ENCODE data around the gene AMMECR1L. TPM values are rescaled to one million over a fixed set of nuclear protein-coding genes. Genes with fewer than 3 reads are reported as not detected.

Gene AMMECR1L
- total and polyA plus RNA-seq, 2 experiments from 2014 or later = 13.2 to 19.0 TPM

DNA sequence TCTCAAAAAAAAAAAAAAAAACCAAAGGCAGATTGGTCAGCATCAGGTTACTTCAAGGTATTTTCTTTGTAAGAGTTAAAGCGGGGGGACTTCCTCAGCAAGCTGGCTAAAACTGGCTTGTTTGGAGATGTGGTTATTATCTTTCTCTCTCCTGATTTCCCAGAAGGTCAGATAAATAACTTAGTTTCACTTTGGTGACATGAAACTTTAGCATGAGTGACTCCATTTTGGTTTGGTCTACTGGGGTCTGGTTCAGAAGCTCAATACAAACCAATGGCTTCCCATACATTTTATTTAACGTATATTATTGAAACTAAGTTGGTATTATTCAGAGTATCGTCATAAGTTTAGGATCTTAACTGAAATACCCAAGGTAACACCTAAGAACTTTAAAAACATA lies 41.6 kb upstream of the AMMECR1L start:
- H3K4me3 ChIP-seq = no peak overlapping the region
- H3F3A ChIP-seq (ENCODE audit: insufficient read depth) = no peaks in the 10 kb centered on the region
- H3K27ac ChIP-seq = no peak overlapping the region
- no peaks in the 10 kb centered on the region for H3K9me3 ChIP-seq (ENCODE audit: low read depth)
- 91 to 93% methylated on average over 3 of the region's 3 CpGs for WGBS, 2 experiments (ENCODE audit: low coverage in 1 of 2, low lambda C conversion rate in 2 of 2, missing lambda C conversion rate in 2 of 2)
- TF ChIP-seq EZH2phosphoT487 (IDR thresholded peaks at IDR 0.05; ENCODE audit: insufficient read depth, low read depth) = no peak
- TF ChIP-seq EZH2 (IDR thresholded peaks at IDR 0.05; ENCODE audit: insufficient read depth, poor library complexity, severe bottlenecking) = no peak
- H3K9ac ChIP-seq = no peak overlapping the region
- no peak for DNase-seq
- H2AFZ ChIP-seq = no peak overlapping the region
- no peaks in the 10 kb centered on the region for H4K20me1 ChIP-seq (ENCODE audit: insufficient read depth)
- 0 out of 2 replicates have a peak, but pooled peaks cover 2% of the 10 kb centered on the region for H3K27me3 ChIP-seq (replicated peaks; ENCODE audit: insufficient read depth)
- H3K9me2 ChIP-seq (ENCODE audit: insufficient read depth) = no peaks in the 10 kb centered on the region
- no peaks in the 10 kb centered on the region for H3K4me1 ChIP-seq (ENCODE audit: insufficient read depth)
- H3K79me2 ChIP-seq (ENCODE audit: insufficient read depth) = no peaks in the 10 kb centered on the region
- in situ Hi-C loops (cut with MboI) = no loop called here
- no peak overlapping the region for H3K4me2 ChIP-seq (ENCODE audit: unreplicated experiment)
- no peaks in the 10 kb centered on the region for H3K36me3 ChIP-seq (ENCODE audit: low read depth)

DNA sequence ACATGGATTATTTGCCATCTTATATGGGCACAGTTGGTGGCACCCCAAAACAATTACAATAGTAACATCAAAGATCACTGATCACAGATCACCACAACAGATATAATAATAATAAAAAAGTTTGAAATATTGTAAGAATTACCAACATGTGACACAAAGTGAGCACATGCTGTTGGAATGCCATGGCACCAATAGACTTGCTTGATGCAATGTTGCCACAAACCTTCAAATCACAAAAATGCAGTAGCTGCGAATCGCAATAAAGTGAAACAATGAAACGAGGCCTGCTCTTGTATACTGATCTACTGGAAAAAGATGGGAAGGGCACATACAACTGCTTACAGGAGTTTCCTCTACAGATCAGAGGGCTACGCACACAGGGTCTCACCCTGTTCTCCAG lies 32.2 kb upstream of the AMMECR1L start:
- H3K79me2 ChIP-seq (ENCODE audit: insufficient read depth) = no peaks in the 10 kb centered on the region
- no peak overlapping the region for H3K4me3 ChIP-seq

DNA sequence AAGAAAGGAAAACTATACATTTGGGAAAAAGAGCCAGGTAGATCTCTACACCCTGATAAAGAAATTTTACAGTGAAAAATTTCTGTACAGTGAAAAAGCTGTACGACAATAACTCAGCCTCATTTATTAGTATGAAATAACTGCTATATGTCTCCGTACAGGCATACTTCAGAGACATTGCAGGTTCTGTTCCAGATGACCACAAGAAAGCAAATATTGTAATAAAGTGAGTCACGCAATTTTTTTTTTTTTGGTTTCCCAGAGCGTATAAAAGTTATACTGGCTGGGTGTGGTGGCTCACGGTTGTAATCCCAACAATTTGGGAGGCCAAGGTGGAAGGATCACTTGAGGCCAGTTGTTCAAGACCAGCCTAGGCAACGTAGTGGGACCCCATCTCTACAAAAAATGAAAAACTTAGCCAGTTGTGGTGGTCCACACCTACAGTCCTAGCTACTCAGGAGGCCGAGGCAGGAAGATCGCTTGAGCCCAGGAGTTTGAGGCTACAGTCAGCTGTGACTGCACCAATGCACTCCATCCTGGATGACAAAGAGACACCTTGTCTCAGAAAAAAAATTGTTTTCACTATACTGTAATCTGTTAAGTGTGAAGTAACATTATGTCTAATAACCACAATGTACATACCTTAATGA lies 28.2 kb upstream of the AMMECR1L start:
- Histone ChIP-seq H3K9me2 (ENCODE audit: insufficient read depth) (no peaks in the 10 kb centered on the region), H3K4me2 (ENCODE audit: unreplicated experiment) (no peak overlapping the region), H3K9me3 (ENCODE audit: low read depth) (no peaks in the 10 kb centered on the region), H4K20me1 (ENCODE audit: insufficient read depth) (no peaks in the 10 kb centered on the region), H3K79me2 (ENCODE audit: insufficient read depth) (no peaks in the 10 kb centered on the region), H3F3A (ENCODE audit: insufficient read depth) (no peaks in the 10 kb centered on the region), H3K4me3 (no peak overlapping the region), H3K4me1 (ENCODE audit: insufficient read depth) (no peaks in the 10 kb centered on the region; the same call in 1 of the 2 replicates), H3K36me3 (ENCODE audit: low read depth) (no peaks in the 10 kb centered on the region), H3K27me3 (replicated peaks; ENCODE audit: insufficient read depth) (no peaks in the 10 kb centered on the region), H3K27ac (no peak overlapping the region), H3K9ac (no peak overlapping the region), H2AFZ (no peak overlapping the region)
- no peak for DNase-seq
- in situ Hi-C loops (cut with MboI) = no loop called here
- TF ChIP-seq EZH2 (IDR thresholded peaks at IDR 0.05; ENCODE audit: insufficient read depth, poor library complexity, severe bottlenecking) (no peak), EZH2phosphoT487 (IDR thresholded peaks at IDR 0.05; ENCODE audit: insufficient read depth, low read depth) (no peak)
- WGBS, 2 experiments (ENCODE audit: low coverage in 1 of 2, low lambda C conversion rate in 2 of 2, missing lambda C conversion rate in 2 of 2) = 82 to 85% methylated on average over 8 of the region's 8 CpGs

More for the DNA sequence above, 32.2 kb upstream of the AMMECR1L start:
- H3F3A ChIP-seq (ENCODE audit: insufficient read depth) = no peaks in the 10 kb centered on the region
- H2AFZ ChIP-seq = no peak overlapping the region
- H3K4me2 ChIP-seq (ENCODE audit: unreplicated experiment) = no peak overlapping the region
- in situ Hi-C loops (cut with MboI) = no loop called here
- TF ChIP-seq EZH2 (IDR thresholded peaks at IDR 0.05; ENCODE audit: insufficient read depth, poor library complexity, severe bottlenecking) (no peak), EZH2phosphoT487 (IDR thresholded peaks at IDR 0.05; ENCODE audit: insufficient read depth, low read depth) (no peak)
- peak; percentile 39 for DNase-seq
- H3K4me1 ChIP-seq (ENCODE audit: insufficient read depth) = no peaks in the 10 kb centered on the region; the same call in 1 of the 2 replicates
- H4K20me1 ChIP-seq (ENCODE audit: insufficient read depth) = no peaks in the 10 kb centered on the region
- H3K9me3 ChIP-seq (ENCODE audit: low read depth) = no peaks in the 10 kb centered on the region
- H3K36me3 ChIP-seq (ENCODE audit: low read depth) = no peaks in the 10 kb centered on the region
- WGBS, 2 experiments (ENCODE audit: low coverage in 1 of 2, low lambda C conversion rate in 2 of 2, missing lambda C conversion rate in 2 of 2) = 95 to 98% methylated on average over 4 of the region's 4 CpGs
- no peak overlapping the region for H3K9ac ChIP-seq
- H3K9me2 ChIP-seq (ENCODE audit: insufficient read depth) = no peaks in the 10 kb centered on the region
- no peaks in the 10 kb centered on the region for H3K27me3 ChIP-seq (replicated peaks; ENCODE audit: insufficient read depth)
- H3K27ac ChIP-seq = no peak overlapping the region

DNA sequence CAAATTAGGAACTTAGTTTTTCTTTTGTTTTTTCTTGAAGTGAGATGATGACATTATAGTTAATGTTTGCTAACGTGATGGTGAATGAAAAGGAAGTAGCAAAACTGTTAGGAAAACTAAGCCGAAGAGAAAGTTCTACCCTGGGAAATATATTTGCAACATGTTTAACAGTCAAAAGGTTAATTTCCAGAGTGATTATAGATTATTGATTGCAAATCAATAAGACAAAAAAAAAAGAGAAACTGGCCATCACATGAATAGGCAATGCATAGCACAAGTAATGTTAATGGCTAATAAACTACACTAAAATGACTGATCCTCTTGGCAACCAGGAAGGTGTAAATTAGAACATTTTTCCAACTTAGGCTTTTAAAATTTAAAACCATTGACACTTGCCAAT lies 26.0 kb upstream of the AMMECR1L start:
- no peaks in the 10 kb centered on the region for H3F3A ChIP-seq (ENCODE audit: insufficient read depth)
- 0 out of 2 replicates have a peak, but pooled peaks cover 4% of the 10 kb centered on the region for H3K27me3 ChIP-seq (replicated peaks; ENCODE audit: insufficient read depth)
- no peaks in the 10 kb centered on the region for H3K4me1 ChIP-seq (ENCODE audit: insufficient read depth)
- no peaks in the 10 kb centered on the region for H4K20me1 ChIP-seq (ENCODE audit: insufficient read depth)
- no peak for DNase-seq
- H3K79me2 ChIP-seq (ENCODE audit: insufficient read depth) = no peaks in the 10 kb centered on the region
- 45% methylated on average over 2 of the region's 2 CpGs for WGBS, 2 experiments (ENCODE audit: low coverage in 1 of 2, low lambda C conversion rate in 2 of 2, missing lambda C conversion rate in 2 of 2)
- no peak overlapping the region for H3K4me3 ChIP-seq
- H3K36me3 ChIP-seq (ENCODE audit: low read depth) = no peaks in the 10 kb centered on the region
- in situ Hi-C loops (cut with MboI) = no loop called here
- H3K9me2 ChIP-seq (ENCODE audit: insufficient read depth) = no peaks in the 10 kb centered on the region
- no peak overlapping the region for H3K9ac ChIP-seq
- no peak for TF ChIP-seq EZH2 (IDR thresholded peaks at IDR 0.05; ENCODE audit: insufficient read depth, poor library complexity, severe bottlenecking)
- TF ChIP-seq EZH2phosphoT487 (IDR thresholded peaks at IDR 0.05; ENCODE audit: insufficient read depth, low read depth) = no peak
- H3K4me2 ChIP-seq (ENCODE audit: unreplicated experiment) = no peak overlapping the region
- H2AFZ ChIP-seq = no peak overlapping the region
- H3K9me3 ChIP-seq (ENCODE audit: low read depth) = no peaks in the 10 kb centered on the region
- no peak overlapping the region for H3K27ac ChIP-seq

Measured in GM23248 (cell line).